Measurements from ENCODE around the gene CD99.

DNA sequence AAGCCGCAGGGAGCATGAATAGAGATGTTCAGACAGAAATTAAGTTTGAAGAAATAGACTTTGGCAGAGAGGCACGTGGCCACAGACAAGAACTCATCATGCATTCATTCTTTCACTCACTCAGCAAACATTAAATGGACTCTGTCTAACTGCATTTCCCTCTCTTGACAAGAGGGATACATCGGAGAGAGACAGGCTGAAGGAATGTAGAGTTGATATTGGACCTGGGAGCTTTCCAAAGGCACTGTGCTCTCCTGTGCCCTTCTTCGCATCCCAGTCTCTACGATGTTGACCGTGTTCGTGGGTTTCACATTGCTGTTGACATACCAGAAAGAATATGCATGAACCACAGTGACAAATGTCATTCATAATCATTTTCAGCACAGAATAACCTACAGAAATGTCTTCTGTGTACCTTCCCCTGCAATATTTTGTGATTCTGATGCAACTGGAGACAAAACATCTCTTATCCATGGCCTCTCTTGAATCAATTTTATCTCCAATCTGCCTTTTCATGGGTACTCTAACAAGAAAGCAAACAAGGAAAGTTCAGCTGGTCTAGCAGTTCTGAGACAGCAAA is 34.7 kb upstream of the CD99 start:
- no peak for TF ChIP-seq CTCF (IDR thresholded peaks at IDR 0.05; ENCODE audit: borderline replicate concordance, extremely low read depth, low read length, poor library complexity, severe bottlenecking)
- no peak for TF ChIP-seq EZH2 (IDR thresholded peaks at IDR 0.05; ENCODE audit: borderline replicate concordance, low read depth, low read length, severe bottlenecking)
